Fibroblast of lung (primary cell): ENCODE measurements around the gene TRIM16. TPM values are rescaled to one million over a fixed set of nuclear protein-coding genes. Genes with fewer than 3 reads are reported as not detected.
A peak's percentile ranks its signal among the peaks of the same experiment; 100 is the strongest.

ENCODE experiments used
- DNase-seq, 2 donors: peaks; one replicate each; pipeline versions ENCODE4 v3.0.0 to v3.0.0-alpha.2; 2010; ENCODE audit warnings: low read depth in 2 of 2
- H2AFZ ChIP-seq: 2 replicates; pipeline ENCODE4 v1.5.1; 2012; ENCODE audit warnings: low read length, control low read depth, inconsistent platforms
- H3K27ac ChIP-seq: 2 replicates; pipeline ENCODE4 v1.5.1; 2011; ENCODE audit warnings: low read length, control low read depth; ENCODE audit not compliant: insufficient read depth
- H3K27me3 ChIP-seq: 2 replicates; pipeline ENCODE4 v1.5.1; 2011; ENCODE audit warnings: mild to moderate bottlenecking, low read length; ENCODE audit not compliant: control insufficient read depth, insufficient read depth
- H3K36me3 ChIP-seq: 2 replicates; pipeline ENCODE4 v1.5.1; 2011; ENCODE audit warnings: low read length; ENCODE audit not compliant: control insufficient read depth, insufficient read depth
- H3K4me1 ChIP-seq: 2 replicates; pipeline ENCODE4 v1.5.1; 2011; ENCODE audit warnings: low read length; ENCODE audit not compliant: control insufficient read depth, insufficient read depth; ENCODE audit errors: extremely low read depth
- H3K4me2 ChIP-seq: 2 replicates; pipeline ENCODE4 v1.5.1; 2011; ENCODE audit warnings: low read length, control low read depth; ENCODE audit not compliant: insufficient read depth; ENCODE audit errors: extremely low read depth
- H3K4me3 ChIP-seq, 4 experiments: fragments of 200-600 bp in 1 of 4; sonication (generic) in 1 of 4; replicated peaks in 1 of 4; 2 replicates each; pipeline ENCODE4 v1.5.1; 2011 to 2016; ENCODE audit warnings: low read length in 4 of 4, low read depth in 3 of 4, mild to moderate bottlenecking in 3 of 4, control low read depth in 2 of 4, inconsistent platforms in 1 of 4, mixed read lengths in 1 of 4; ENCODE audit not compliant: insufficient read depth in 1 of 4; ENCODE audit errors: control extremely low read depth in 1 of 4
- H3K79me2 ChIP-seq: 2 replicates; pipeline ENCODE4 v1.5.1; 2012; ENCODE audit warnings: mild to moderate bottlenecking, low read length, inconsistent platforms; ENCODE audit not compliant: control insufficient read depth, insufficient read depth
- H3K9ac ChIP-seq: 2 replicates; pipeline ENCODE4 v1.5.1; 2011; ENCODE audit warnings: mild to moderate bottlenecking, low read length, control low read depth; ENCODE audit not compliant: insufficient read depth
- H3K9me3 ChIP-seq: 2 replicates; pipeline ENCODE4 v1.5.1; 2012; ENCODE audit warnings: low read depth, low read length; ENCODE audit not compliant: control insufficient read depth, insufficient read depth
- H4K20me1 ChIP-seq: 2 replicates; pipeline ENCODE4 v1.5.1; 2011; ENCODE audit warnings: low read length; ENCODE audit not compliant: control insufficient read depth, insufficient read depth; ENCODE audit errors: extremely low read depth
- EZH2 ChIP-seq: IDR thresholded peaks from 2 replicates; pipeline ENCODE4 v1.5.1; 2012; ENCODE audit warnings: low read length, control low read depth, mild to moderate bottlenecking; ENCODE audit errors: missing control alignments
- polyA plus RNA-seq, 2 donors: library from polyadenylated mRNA; depleted of rRNA in 1 of 2; stranded (reverse) in 1 of 2; unstranded in 1 of 2; fragments of >200 nt; gene quantifications; 2 replicates each; pipeline ENCODE4 v1.2.1, GENCODE V29; 2011 to 2012; ENCODE audit warnings: missing spikeins in 1 of 2
- total RNA-seq: library from RNA; depleted of rRNA; stranded (reverse); fragments of >200 nt; gene quantifications from 2 replicates; pipeline ENCODE4 v1.2.1, GENCODE V29; 2014
- TF ChIP-seq, protein P1 (sequence below), 2 donors: IDR thresholded peaks in 1 of 2; conservative IDR thresholded peaks in 1 of 2; 1 replicate in 1 of 2; 2 replicates in 1 of 2; pipeline ENCODE4 v1.5.1; 2011 to 2012; ENCODE audit warnings: low read length in 2 of 2, control low read depth in 1 of 2, inconsistent platforms in 1 of 2, low read depth in 1 of 2, mild to moderate bottlenecking in 1 of 2

TRIM16 gene
- total and polyA plus RNA-seq, 2 donors (not counting 1 experiment from before 2014, with no cell fraction given), result 21.0 to 63.1 TPM

- Histone ChIP-seq H3K4me2 (no peak overlapping the region), H3K4me3 (no peak overlapping the region), H4K20me1 (no peaks in the 10 kb centered on the region), H3K79me2 (no peaks in the 10 kb centered on the region), H3K36me3 (no peaks in the 10 kb centered on the region), H2AFZ (no peak overlapping the region), H3K9me3 (no peaks in the 10 kb centered on the region), H3K9ac (no peak overlapping the region), H3K4me1 (no peaks in the 10 kb centered on the region), H3K27ac (no peak overlapping the region), H3K27me3 (no peaks in the 10 kb centered on the region)
- no peak for TF ChIP-seq EZH2
- TF ChIP-seq, protein P1, sequence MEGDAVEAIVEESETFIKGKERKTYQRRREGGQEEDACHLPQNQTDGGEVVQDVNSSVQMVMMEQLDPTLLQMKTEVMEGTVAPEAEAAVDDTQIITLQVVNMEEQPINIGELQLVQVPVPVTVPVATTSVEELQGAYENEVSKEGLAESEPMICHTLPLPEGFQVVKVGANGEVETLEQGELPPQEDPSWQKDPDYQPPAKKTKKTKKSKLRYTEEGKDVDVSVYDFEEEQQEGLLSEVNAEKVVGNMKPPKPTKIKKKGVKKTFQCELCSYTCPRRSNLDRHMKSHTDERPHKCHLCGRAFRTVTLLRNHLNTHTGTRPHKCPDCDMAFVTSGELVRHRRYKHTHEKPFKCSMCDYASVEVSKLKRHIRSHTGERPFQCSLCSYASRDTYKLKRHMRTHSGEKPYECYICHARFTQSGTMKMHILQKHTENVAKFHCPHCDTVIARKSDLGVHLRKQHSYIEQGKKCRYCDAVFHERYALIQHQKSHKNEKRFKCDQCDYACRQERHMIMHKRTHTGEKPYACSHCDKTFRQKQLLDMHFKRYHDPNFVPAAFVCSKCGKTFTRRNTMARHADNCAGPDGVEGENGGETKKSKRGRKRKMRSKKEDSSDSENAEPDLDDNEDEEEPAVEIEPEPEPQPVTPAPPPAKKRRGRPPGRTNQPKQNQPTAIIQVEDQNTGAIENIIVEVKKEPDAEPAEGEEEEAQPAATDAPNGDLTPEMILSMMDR (conservative IDR thresholded peaks at IDR 0.05 in 1 of 2, IDR thresholded peaks at IDR 0.05 in 1 of 2; ENCODE audit: low read depth in 1 of 2, low read length in 2 of 2), result no peak
- peak in 1 of 2 donors; percentile 47 for DNase-seq
These were observed 24.4 kb downstream of the TRIM16 start for GRCh38 chr17:15659663-15660062.

- no peaks in the 10 kb centered on the region for H3K4me1 ChIP-seq
- TF ChIP-seq, protein P1 (conservative IDR thresholded peaks at IDR 0.05 in 1 of 2, IDR thresholded peaks at IDR 0.05 in 1 of 2; ENCODE audit: low read depth in 1 of 2, low read length in 2 of 2), result no peak
- TF ChIP-seq EZH2, result no peak
- no peak overlapping the region for H3K27ac ChIP-seq
- H3K4me2 ChIP-seq, result no peak overlapping the region
- no peaks in the 10 kb centered on the region for H3K36me3 ChIP-seq
- no peaks in the 10 kb centered on the region for H3K9me3 ChIP-seq
- no peak for DNase-seq
- no peaks in the 10 kb centered on the region for H3K79me2 ChIP-seq
- no peak overlapping the region for H2AFZ ChIP-seq
- no peak overlapping the region for H3K4me3 ChIP-seq
- no peaks in the 10 kb centered on the region for H4K20me1 ChIP-seq
- no peaks in the 10 kb centered on the region for H3K27me3 ChIP-seq
- H3K9ac ChIP-seq, result no peak overlapping the region
These were observed 24.9 kb downstream of the TRIM16 start for GRCh38 chr17:15659236-15659635.

- TF ChIP-seq, protein P1 (conservative IDR thresholded peaks at IDR 0.05 in 1 of 2, IDR thresholded peaks at IDR 0.05 in 1 of 2; ENCODE audit: low read depth in 1 of 2, low read length in 2 of 2), result no peak
- TF ChIP-seq EZH2, result no peak
- no peak overlapping the region for H3K4me3 ChIP-seq
- H3K9ac ChIP-seq, result no peak overlapping the region
- no peaks in the 10 kb centered on the region for H3K79me2 ChIP-seq
- H3K4me1 ChIP-seq, result no peaks in the 10 kb centered on the region
- H3K36me3 ChIP-seq, result no peaks in the 10 kb centered on the region
- no peak overlapping the region for H2AFZ ChIP-seq
- H4K20me1 ChIP-seq, result no peaks in the 10 kb centered on the region
- DNase-seq, result no peak
- H3K27me3 ChIP-seq, result no peaks in the 10 kb centered on the region
- H3K9me3 ChIP-seq, result no peaks in the 10 kb centered on the region
- H3K27ac ChIP-seq, result no peak overlapping the region
- no peak overlapping the region for H3K4me2 ChIP-seq
These were observed 25.8 kb downstream of the TRIM16 start for GRCh38 chr17:15658296-15658695.
